ENCODE results near the gene ORAI2.

The ORAI2 gene

DNA sequence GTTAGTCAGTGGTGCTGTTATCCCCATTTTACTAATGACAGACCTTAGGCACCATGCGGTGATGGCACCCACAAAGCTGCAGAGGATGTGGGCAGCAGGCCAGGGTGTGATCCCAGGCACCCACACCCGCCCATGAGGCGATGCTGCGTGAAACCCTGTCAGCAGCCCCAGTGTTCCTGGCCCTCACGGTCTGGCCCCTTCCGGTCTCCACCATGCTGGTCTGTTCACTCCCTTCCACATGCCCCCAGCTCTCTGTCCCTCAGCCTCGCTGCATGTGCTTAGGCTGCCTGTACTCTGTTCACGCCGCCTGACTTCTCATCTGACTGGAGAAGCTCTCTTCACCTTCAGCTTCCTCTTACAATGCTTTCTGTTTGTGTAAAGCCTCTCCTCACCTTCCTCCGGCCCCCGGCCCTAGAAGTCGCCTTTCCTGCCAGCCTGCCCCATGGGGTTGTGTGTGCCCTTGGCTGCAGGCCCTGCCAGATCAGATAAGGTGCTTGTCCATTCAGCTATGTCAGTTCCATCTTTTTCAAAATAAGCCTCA is 17.6 kb upstream of the ORAI2 start:
- DNase-seq (ENCODE audit: low read depth in 2 of 2), result peak in 1 of 2 donors; percentile 32

DNA sequence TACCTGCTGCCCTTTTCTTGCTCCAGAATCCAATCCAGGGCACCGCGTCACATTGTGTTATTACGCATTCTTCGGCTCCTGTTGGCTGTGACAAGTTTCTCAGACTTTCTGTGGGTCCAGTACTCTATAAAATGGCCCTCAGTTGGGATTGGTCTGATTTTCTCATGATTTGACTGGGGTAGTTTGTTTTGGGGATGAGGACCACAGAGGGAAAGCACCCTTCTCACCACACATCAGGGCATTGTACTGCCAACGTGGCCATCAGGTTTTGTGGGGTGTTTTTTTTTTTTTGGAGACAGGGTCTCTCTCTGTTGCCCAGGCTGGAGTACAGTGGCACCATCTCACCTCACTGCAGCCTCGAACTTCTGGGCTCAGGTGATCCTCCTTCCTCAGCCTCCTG is 17.0 kb upstream of the ORAI2 start:
- no peak for DNase-seq (ENCODE audit: low read depth in 2 of 2)

DNA sequence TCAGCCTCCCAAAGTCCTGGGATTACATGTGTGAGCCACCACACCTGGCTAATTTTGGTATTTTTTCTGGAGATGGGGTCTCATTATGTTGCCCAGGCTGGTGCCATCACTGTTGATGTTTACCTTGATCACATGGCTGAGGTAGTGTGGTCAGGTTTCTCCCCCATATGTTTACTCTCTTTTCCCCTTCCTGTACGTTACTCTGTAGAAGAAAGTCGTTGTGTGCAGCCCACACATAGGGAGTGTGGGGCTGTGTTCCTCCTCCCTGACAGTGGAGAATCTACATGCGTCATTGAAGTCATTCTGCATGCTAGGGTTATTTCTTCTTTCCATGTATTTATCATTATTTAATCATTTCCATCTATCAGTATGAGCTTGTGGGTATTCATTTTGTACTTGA is 16.3 kb upstream of the ORAI2 start:
- DNase-seq (ENCODE audit: low read depth in 2 of 2), result no peak

DNA sequence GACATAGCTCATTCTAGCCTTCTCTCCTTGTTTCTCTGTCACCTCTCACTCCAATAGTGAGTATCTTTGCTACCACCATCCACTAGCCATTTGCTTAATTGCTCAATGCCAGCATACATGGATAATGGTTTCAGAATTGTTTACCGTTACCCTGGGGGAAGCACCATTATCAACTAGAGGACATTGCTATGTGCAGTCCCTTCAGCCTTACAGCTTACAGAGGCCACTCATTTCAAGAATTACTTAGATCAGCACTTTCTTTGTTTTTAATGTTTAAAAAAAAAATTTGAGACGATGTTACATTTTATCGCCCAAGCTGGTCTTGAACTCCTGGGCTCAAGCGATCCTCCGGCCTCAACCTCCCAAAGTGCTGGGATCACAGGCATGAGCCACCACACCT is 14.8 kb upstream of the ORAI2 start:
- no peak for DNase-seq (ENCODE audit: low read depth in 2 of 2)

DNA sequence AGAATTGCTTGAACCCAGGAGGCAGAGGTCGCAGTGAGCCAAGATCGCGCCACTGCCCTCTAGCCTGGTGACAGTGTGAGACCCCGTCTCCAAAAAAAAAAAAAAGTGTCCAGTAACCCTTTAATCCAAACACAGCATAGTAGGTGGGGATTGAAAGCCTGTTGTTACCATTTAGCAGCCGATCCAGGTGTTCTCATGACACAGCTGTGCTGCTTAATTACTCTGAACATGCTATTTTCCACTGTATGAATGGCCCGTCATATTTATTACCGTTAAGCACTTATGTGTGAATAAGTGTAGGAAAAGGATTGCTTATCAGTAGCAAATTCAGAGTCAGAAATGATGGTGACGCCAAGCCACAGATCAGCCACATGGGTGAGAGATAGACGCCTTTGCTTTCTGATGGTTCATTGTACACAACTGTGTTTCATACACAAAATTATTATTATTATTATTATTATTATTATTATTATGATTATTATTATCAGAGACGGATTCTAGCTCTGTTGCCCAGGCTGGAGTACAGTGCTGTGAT is 11.6 kb upstream of the ORAI2 start:
- no peak for DNase-seq (ENCODE audit: low read depth in 2 of 2)

DNA sequence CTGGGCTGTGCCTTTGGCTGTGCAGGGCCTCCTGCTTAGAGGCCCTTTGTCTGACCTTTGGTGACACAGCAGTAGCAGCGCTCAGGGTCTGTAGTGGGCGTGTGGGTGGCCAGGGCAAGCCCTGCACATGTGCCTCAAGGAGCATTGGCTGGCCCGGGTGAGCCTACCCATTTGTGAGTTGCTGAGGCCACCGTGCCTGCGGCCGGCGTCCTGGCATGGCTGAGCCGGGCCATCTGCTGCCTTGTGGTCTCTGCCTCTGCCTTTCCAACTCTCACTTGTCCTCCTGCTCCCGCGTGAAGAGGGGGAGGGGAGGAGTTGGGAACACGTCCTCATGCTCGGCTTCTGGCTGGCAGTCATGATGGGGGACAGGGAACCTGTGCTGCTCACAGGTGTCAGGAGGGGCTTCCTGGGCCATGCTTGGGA is 9.2 kb upstream of the ORAI2 start:
- no peak for DNase-seq (ENCODE audit: low read depth in 2 of 2)

DNA sequence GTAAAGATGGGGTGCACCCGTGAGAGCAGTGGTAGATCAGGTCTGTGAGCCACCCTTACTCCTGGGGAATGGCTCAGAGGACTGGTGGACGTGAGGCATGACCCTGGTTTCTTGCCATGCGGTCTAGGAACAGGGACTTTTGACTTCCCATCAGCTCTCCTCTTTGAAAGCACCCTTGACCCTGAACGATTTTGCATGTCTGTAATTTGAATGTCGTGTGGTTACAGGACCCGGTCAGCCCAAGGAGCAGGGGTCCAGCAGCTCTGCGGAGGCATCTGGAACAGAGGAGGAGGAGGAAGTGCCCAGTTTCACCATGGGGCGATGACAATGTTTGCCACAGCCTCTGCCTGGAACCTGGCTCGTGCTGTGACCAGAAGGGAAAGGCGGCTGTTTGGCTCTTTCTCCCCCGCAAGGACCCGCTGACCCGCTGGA is 8.6 kb upstream of the ORAI2 start:
- DNase-seq (ENCODE audit: low read depth in 2 of 2), result no peak

DNA sequence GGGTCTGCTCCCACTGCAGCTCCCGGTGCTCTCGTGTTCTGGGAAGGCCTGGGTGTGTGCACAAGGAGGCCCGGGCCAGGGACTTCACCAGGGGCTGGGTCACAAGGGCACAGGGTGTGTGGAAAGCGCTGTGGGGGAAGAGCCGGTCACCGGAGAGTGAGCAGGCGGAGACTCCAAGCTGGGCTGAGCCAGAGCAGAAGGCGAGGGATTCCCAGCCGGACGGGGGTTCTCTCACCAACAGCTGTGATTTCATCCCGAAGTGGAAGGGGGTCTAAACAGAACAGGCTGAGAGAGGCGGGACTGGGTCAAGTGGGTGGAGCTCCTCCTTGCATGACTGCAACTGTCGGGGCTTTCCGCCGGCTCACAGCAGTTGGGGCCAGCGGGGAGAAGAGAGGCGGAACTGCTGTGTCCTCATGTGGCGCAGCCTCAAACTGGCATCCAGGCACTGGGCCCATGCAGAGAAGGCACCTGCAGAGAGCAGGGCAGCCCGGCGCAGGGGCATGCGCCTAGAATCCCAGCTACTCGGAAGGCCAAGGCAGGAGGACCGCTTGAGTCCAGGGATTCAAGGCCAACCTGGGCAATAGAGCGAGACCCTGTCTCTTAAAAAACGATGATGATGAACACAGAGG is 7.6 kb upstream of the ORAI2 start:
- peak; percentile 66 to 72 for DNase-seq (ENCODE audit: low read depth in 2 of 2)

DNA sequence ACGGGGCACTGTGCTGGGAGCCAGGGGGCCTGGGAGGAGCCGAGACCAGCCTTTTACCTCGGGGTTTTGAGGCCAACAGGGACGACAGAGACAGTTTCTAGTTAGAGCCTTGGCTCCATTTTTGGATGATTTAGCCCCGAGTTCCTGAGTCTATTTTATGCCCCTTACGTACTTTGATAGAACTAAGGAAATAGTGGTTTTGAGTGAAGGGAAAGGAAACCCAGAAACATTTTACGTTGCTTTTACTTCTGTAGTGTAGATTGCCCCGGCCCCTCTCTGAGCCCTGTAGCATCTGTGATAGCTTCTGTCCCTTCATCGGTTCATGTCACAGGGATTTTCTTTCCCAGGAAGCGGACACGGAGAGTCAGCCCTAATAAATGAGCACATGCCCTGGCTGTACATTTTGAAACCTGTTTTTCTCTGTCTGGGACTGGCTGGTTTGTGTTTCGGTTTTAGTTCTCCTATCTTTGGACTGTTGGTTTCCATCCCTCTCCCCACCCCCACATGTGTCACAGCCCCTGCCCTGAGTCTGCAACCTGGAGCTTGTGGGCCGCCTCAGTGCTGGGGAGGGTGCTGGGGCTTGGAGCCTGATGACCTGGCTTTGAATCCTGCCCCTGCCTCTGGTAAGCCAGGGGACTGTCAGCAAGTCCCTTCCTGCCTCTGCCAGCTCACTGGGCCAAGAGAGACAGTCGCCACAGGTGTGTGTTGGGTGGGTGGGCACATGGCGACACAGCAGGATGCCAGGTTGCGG is 6.9 kb upstream of the ORAI2 start:
- DNase-seq (ENCODE audit: low read depth in 2 of 2), result peak; percentile 63

DNA sequence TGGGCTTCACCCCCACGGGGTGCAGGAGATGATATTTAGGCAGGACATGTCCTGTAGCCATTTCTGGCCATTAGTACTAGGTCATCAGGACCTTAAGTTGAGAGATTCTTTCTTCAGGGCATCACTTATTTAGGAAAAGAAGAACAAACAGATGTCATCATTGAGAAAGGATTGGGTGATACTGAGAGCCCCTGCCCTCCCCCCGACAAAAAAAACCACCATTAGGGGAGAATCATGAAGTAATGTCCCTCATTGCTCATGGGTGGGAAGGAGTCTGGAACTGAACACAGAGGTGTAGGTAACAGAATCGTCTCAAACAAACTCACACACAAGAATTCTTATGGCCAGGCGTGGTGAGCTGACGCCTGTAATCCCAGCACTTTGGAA is 6.4 kb upstream of the ORAI2 start:
- DNase-seq (ENCODE audit: low read depth in 2 of 2), result no peak

DNA sequence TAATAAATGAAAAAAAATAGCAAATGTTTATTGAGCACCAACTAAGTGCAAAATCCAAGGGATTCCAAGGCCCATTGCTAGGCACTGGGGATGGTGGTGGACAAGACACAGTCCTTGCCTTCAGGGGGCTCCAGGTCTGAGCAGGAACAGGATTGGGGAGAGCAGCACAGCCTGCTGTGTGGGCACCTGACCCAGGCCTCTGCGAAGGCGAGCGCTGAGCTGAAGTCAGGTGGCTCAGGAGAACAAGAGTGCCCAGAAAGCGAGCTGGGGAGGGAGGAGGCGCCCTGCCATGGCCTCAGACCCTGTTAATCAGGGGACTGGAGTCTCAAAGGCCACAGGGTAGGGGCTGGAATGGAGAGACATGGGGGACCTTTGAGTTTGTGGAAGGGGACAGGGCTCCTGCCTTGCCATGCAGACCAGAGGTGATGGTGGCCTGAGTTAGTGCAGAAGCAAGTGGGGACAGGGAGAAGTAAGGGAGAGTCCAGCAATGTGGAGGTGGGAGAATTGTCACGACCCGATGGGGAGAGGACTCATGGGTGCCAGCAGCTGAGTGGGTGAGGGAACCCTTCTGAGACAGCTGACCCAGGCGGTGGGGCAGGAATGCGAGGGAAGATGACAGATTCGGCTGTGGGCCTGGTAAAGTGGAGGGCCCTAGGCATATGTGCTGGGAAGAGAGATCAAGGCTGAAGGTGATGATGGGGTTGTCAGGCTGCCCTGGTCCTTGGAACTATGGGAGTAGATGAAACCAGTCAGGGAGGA is 4.1 kb upstream of the ORAI2 start:
- DNase-seq (ENCODE audit: low read depth in 2 of 2), result no peak

DNA sequence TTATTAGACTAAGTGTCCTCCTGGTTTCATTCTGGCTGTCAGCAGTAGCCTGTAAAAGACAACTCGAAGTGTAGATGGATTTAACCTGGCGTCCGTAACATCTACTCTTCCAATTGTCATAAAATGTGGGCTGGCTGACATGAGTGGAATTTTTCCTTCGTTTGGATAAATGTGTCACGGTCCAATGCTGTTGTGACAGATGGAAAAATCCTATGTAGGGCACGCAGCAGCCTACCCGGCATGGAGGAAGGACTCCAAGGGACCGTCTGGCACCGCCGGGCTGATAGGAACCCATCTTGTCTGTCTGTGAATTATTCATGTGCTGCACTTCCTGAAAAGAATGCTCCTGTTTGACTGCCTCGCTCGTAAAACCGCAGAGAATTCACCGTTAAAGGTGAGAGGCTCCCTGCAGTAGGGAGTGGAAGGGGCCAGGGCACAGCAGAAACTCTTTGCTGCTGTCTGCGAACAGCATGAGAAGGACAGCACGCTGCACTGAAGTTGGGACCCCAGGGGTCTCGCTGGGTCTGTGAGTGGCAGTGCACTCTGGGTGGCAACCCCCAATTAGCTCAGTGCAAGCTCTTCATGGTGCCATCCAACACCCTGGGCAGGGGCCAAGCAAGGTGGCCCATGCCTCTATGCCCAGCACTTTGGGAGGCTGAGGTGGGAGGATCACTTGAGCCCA is 1.6 kb upstream of the ORAI2 start:
- peak in 1 of 2 donors; percentile 33 for DNase-seq (ENCODE audit: low read depth in 2 of 2)

DNA sequence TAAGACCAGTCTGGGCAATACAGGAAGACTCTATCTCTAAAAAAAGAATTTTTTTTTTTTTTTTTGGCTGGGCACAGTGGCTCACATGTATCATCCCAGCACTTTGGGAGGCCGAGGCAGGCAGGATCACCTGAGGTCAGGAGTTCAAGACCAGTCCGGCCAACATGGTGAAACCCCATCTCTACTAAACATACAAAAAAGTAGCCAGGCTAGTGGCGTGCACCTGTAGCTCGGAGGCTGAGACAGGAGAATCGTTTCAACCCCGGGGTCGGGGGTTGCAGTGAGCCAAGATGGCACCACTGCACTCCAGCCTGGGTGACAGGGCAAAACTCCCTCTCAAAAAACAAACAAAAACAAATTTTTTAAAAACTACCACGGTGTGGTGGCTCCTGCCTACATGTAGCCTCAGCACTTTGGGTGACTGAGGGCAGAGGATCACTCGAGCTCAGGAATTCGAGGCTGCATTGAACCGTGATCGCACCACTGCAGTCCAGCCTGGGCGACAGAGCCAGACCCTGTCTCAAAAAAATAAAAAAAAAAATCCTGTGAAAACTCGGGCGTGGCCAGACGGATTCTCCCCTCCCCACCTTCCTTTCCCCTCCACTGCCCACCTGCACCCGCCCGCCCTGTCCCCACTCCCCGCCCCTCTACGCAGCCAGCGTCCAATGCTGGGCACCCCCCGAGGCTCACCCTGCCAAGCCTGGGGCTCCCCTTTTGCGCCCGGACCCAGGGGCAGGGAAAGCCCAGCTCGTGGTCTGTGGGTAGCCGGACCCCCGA is 745 bp upstream of the ORAI2 start:
- no peak for DNase-seq (ENCODE audit: low read depth in 2 of 2)

DNA sequence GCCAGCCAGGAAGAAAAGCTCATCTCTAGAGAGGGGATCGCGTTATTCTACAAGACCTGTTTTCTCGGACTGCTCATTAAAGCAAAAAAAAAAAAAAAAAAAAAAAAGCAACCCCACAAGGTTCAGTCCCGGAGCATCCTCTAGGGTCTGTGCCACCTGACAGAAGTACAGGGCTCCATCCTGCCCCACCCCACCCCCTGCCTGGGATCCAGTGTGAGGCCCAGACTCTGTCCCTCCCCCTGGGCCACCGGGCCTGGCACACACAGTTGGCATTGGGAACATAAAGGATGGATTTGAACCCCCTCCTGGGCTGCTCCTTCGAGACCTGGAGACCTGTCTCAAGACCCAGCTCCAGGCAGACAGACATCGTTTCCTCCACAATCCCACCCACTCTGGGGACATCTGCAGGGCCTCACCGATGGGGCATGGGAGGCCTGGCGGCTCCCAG is 688 bp downstream of the ORAI2 start:
- no peak for DNase-seq (ENCODE audit: low read depth in 2 of 2)

DNA sequence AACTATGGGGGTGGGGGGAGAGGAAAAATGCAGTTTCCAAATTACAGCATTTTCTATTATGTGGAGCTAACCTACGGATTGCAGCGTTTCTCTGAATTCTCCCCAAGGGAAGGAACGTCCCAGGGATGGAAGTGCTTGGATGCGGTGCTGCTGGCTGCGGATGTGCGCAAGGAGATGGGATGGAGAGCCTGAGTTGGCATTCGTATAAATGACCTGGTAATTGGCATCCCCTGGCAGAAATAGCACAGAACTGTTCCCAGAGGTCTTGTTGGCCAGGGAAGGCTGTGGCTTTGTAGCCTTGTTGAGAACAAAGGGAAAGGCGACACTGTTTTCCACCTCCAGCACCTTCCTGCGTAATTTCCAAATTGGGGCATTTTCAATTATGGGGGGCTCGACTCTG is 2.7 kb downstream of the ORAI2 start:
- no peak for DNase-seq (ENCODE audit: low read depth in 2 of 2)

DNA sequence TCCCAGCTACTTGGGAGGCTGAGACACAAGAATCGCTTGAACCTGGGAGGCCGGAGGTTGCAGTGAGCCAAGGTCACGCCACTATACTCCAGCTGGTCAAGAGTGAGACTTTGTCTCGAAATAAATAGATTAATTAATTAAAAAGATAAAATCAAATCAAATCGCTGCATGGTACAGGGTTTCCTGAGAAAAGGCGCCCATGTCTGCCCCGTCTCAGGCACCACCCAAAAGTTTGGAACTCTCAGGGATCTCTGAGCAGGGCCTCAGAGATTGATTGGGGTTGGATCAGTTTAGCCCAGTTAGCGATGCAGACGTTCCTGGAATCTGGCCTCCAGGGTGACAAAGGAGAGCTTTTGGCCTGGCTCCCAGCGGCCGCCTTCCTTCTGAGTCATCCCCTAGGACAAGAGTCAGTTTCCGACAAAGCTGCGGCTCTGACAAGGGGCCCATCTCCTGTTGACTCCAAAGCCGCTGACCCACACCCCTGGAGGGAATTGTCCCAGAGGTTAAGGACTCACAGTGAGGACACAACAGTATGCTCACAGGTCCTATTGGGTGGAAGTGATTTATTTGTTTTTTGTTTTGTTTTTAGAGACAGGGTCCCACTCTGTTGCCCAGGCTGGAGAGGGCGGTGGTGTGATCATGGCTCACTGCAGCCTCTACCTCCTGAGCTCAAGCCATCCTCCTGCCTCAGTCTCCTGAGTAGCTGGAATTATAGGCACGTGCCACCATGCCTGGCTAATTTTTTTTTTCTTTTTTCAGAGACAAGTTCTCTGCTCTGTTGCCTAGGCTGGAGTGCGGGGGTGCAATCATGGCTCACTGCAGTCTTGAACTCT is 6.8 kb downstream of the ORAI2 start:
- DNase-seq (ENCODE audit: low read depth in 2 of 2), result no peak

DNA sequence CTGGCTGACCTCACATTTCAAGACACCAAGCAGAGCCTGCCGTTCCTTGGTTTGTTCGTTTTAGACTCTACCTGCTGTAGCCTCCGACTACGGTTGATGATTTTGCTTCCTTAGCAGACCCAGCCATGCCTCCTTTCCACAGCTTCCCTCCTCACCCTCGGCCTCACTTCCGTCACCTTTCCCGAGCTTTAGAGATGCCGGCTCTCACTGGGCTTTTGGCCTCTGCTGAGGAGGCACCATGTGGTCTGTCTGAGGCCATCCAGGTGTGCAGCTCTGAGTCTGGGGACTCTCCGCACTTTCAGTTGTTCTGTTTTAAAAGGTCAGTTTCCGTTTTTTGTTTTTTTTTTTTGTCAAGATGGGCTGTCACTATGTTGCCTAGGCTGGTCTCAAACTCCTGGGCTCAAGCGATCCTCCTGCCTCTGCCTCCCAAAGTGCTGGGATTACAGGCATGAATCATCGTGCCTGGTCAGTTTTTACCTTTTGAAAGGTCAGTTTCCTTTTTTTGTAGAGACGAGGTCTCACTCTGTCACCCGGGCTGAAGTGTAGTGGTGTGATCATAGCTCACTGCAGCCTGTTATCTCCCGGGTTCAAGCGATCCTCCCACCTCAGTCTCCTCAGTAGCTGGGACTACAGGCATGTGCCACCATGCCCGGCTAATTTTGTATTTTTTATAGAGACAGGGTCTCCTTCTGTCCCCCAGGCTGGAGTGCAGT is 11.7 kb downstream of the ORAI2 start:
- DNase-seq (ENCODE audit: low read depth in 2 of 2), result no peak

DNA sequence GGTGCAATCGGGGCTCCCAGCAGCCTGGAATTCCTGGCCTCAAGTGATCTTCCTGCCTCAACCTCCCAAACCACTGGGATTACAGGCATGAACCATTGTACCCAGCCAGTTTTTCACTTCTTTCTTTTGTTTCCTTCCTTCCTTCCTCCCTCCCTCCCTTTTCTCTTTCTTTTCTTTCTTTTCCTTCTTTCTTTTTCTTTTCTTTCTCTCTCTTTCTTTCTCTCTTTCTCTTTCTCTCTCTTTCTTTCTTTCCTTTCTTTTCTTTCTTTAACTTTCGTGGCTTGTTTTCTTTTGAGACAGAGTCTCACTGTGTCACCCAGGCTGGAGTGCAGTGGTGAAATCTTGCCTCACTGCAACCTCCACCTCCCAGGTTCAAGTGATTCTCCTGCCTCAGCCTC is 12.3 kb downstream of the ORAI2 start:
- DNase-seq (ENCODE audit: low read depth in 2 of 2), result no peak

DNA sequence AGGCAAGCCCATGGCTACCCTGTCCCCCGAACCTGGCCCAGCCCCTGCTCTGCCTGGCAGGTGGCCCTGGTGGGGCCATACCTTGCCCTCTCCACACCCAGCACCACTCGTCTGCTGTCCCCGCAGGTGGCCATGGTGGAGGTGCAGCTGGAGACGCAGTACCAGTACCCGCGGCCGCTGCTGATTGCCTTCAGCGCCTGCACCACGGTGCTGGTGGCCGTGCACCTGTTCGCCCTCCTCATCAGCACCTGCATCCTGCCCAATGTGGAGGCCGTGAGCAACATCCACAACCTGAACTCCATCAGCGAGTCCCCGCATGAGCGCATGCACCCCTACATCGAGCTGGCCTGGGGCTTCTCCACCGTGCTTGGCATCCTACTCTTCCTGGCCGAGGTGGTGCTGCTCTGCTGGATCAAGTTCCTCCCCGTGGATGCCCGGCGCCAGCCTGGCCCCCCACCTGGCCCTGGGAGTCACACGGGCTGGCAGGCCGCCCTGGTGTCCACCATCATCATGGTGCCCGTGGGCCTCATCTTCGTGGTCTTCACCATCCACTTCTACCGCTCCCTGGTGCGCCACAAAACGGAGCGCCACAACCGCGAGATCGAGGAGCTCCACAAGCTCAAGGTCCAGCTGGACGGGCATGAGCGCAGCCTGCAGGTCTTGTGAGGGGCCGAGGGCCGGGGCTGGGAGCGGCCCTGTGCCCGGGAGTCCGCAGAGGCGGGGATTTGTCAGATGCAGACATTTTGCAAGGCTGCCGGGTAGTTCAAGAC is 13.2 kb downstream of the ORAI2 start:
- DNase-seq (ENCODE audit: low read depth in 2 of 2), result no peak
